Iris pigment epithelial cell (primary cell): ENCODE data around the gene FUT8.
A peak's percentile ranks its signal among the peaks of the same experiment; 100 is the strongest.
"Not testable (repeated sequence)": the region's sequence is repeated elsewhere in the genome, so short reads cannot be mapped to it uniquely, and the experiment has no call there.

Source experiments
- DNase-seq: peaks from one replicate; pipeline ENCODE4 v3.0.0-alpha.2; 2011; ENCODE audit warnings: low read depth

Gene FUT8

GRCh38 chr14:65419593-65420252 lies 7.2 kb downstream of the FUT8 start:
- no peak for DNase-seq

GRCh38 chr14:65421201-65421981 lies 8.9 kb downstream of the FUT8 start:
- DNase-seq = peak; percentile 79

GRCh38 chr14:65422088-65422834 lies 9.7 kb downstream of the FUT8 start:
- no peak for DNase-seq

GRCh38 chr14:65423982-65424381 lies 11.5 kb downstream of the FUT8 start:
- no peak for DNase-seq

GRCh38 chr14:65424531-65424930 lies 12.0 kb downstream of the FUT8 start:
- no peak for DNase-seq

GRCh38 chr14:65425885-65426284 lies 13.4 kb downstream of the FUT8 start:
- no peak for DNase-seq

- DNase-seq = not testable (repeated sequence)
Observed at GRCh38 chr14:65426902-65427301, 14.4 kb downstream of the FUT8 start.

GRCh38 chr14:65428691-65429090 lies 16.2 kb downstream of the FUT8 start:
- no peak for DNase-seq

GRCh38 chr14:65429757-65430156 lies 17.2 kb downstream of the FUT8 start:
- DNase-seq = no peak

- no peak for DNase-seq
Observed at GRCh38 chr14:65431245-65431644, 18.7 kb downstream of the FUT8 start.

- peak; percentile 78 for DNase-seq
Observed at GRCh38 chr14:65431951-65432350, 19.4 kb downstream of the FUT8 start.

- peak; percentile 58 for DNase-seq
Observed at GRCh38 chr14:65432361-65432948, 19.9 kb downstream of the FUT8 start.

GRCh38 chr14:65433157-65433556 lies 20.6 kb downstream of the FUT8 start:
- DNase-seq = no peak

GRCh38 chr14:65433646-65434045 lies 21.1 kb downstream of the FUT8 start:
- no peak for DNase-seq

- no peak for DNase-seq
Observed at GRCh38 chr14:65434216-65434850, 21.8 kb downstream of the FUT8 start.

- DNase-seq = no peak
Observed at GRCh38 chr14:65438266-65438933, 25.9 kb downstream of the FUT8 start.

- no peak for DNase-seq
Observed at GRCh38 chr14:65439117-65439516, 26.6 kb downstream of the FUT8 start.

- DNase-seq = no peak
Observed at GRCh38 chr14:65440230-65440629, 27.7 kb downstream of the FUT8 start.

- DNase-seq = no peak
Observed at GRCh38 chr14:65444230-65444629, 31.7 kb downstream of the FUT8 start.

- DNase-seq = peak; percentile 47
Observed at GRCh38 chr14:65446159-65446558, 33.6 kb downstream of the FUT8 start.

- DNase-seq = no peak
Observed at GRCh38 chr14:65449647-65450046, 37.1 kb downstream of the FUT8 start.
